Measurements from ENCODE around the gene TMEM150C. TPM values are rescaled to one million over a fixed set of nuclear protein-coding genes. Genes with fewer than 3 reads are reported as not detected.

Gene TMEM150C
- polyA plus RNA-seq (ENCODE audit: insufficient read length in 3 of 3): 10 to 100 TPM; 26.4 to 30.2 (median 27.5) TPM

GRCh38 chr4:82561786-82562563, at the start of gene TMEM150C:
TSS of gene TMEM150C (minus strand) at chr4:82561988. CDS start at chr4:82504657, 57,331 bp downstream.
- DNase-seq (ENCODE audit: low read depth in 3 of 3, low spot score in 2 of 3): no peak

GRCh38 chr4:82611527-82611926, 49.7 kb upstream of the TMEM150C start:
- no peak for DNase-seq (ENCODE audit: low read depth in 3 of 3, low spot score in 2 of 3)

GRCh38 chr4:82610041-82610440, 48.3 kb upstream of the TMEM150C start:
- no peak for DNase-seq (ENCODE audit: low read depth in 3 of 3, low spot score in 2 of 3)

GRCh38 chr4:82606622-82607021, 44.8 kb upstream of the TMEM150C start:
- DNase-seq (ENCODE audit: low read depth in 3 of 3, low spot score in 2 of 3): no peak

GRCh38 chr4:82604522-82604921, 42.7 kb upstream of the TMEM150C start:
- no peak for DNase-seq (ENCODE audit: low read depth in 3 of 3, low spot score in 2 of 3)

GRCh38 chr4:82601242-82602015, 39.6 kb upstream of the TMEM150C start:
- no peak for DNase-seq (ENCODE audit: low read depth in 3 of 3, low spot score in 2 of 3)

- no peak for DNase-seq (ENCODE audit: low read depth in 3 of 3, low spot score in 2 of 3)
Measured at GRCh38 chr4:82599336-82599735, 37.5 kb upstream of the TMEM150C start.

- no peak for DNase-seq (ENCODE audit: low read depth in 3 of 3, low spot score in 2 of 3)
Measured at GRCh38 chr4:82594456-82594855, 32.7 kb upstream of the TMEM150C start.

GRCh38 chr4:82593411-82593810, 31.6 kb upstream of the TMEM150C start:
- no peak for DNase-seq (ENCODE audit: low read depth in 3 of 3, low spot score in 2 of 3)

GRCh38 chr4:82592639-82593038, 30.9 kb upstream of the TMEM150C start:
- DNase-seq (ENCODE audit: low read depth in 3 of 3, low spot score in 2 of 3): no peak

- no peak for DNase-seq (ENCODE audit: low read depth in 3 of 3, low spot score in 2 of 3)
Measured at GRCh38 chr4:82591592-82591991, 29.8 kb upstream of the TMEM150C start.

GRCh38 chr4:82589756-82590155, 28.0 kb upstream of the TMEM150C start:
- no peak for DNase-seq (ENCODE audit: low read depth in 3 of 3, low spot score in 2 of 3)

- DNase-seq (ENCODE audit: low read depth in 3 of 3, low spot score in 2 of 3): no peak
Measured at GRCh38 chr4:82588771-82589270, 27.0 kb upstream of the TMEM150C start.

GRCh38 chr4:82587826-82588540, 26.2 kb upstream of the TMEM150C start:
- no peak for DNase-seq (ENCODE audit: low read depth in 3 of 3, low spot score in 2 of 3)

- no peak for DNase-seq (ENCODE audit: low read depth in 3 of 3, low spot score in 2 of 3)
Measured at GRCh38 chr4:82585690-82586435, 24.1 kb upstream of the TMEM150C start.

- no peak for DNase-seq (ENCODE audit: low read depth in 3 of 3, low spot score in 2 of 3)
Measured at GRCh38 chr4:82584931-82585330, 23.1 kb upstream of the TMEM150C start.

- DNase-seq (ENCODE audit: low read depth in 3 of 3, low spot score in 2 of 3): no peak
Measured at GRCh38 chr4:82583897-82584587, 22.3 kb upstream of the TMEM150C start.

- no peak for DNase-seq (ENCODE audit: low read depth in 3 of 3, low spot score in 2 of 3)
Measured at GRCh38 chr4:82579932-82580331, 18.1 kb upstream of the TMEM150C start.

GRCh38 chr4:82578935-82579334, 17.1 kb upstream of the TMEM150C start:
- no peak for DNase-seq (ENCODE audit: low read depth in 3 of 3, low spot score in 2 of 3)

GRCh38 chr4:82577451-82577850, 15.7 kb upstream of the TMEM150C start:
- DNase-seq (ENCODE audit: low read depth in 3 of 3, low spot score in 2 of 3): no peak

Measured in right renal cortex interstitium (tissue), 3 donors.